Brain microvascular endothelial cell (primary cell): Measurements from ENCODE around the gene INSYN1.
"Not testable (repeated sequence)": the region's sequence is repeated elsewhere in the genome, so short reads cannot be mapped to it uniquely, and the experiment has no call there.

ENCODE experiments used
- DNase-seq: peaks from one replicate; pipeline ENCODE4 v3.0.0-alpha.2; 2020
- H3K27ac ChIP-seq: fragments of 250-450 bp; sonication (Bioruptor Pico); 2 replicates; pipeline ENCODE4 v1.5.1; 2020; ENCODE audit warnings: mild to moderate bottlenecking, moderate library complexity
- H3K27me3 ChIP-seq: fragments of 250-450 bp; sonication (Bioruptor Pico); replicated peaks from 2 replicates; pipeline ENCODE4 v1.5.1; 2020; ENCODE audit warnings: mild to moderate bottlenecking
- H3K36me3 ChIP-seq: fragments of 250-450 bp; sonication (Bioruptor Pico); replicated peaks from 2 replicates; pipeline ENCODE4 v1.5.1; 2020; ENCODE audit warnings: mild to moderate bottlenecking
- H3K4me3 ChIP-seq: 2 replicates; pipeline ENCODE4 v1.5.1; 2011; ENCODE audit warnings: low read depth, mild to moderate bottlenecking, control low read depth, low read length, moderate library complexity
- in situ Hi-C: cut with HindIII; loops from 2 replicates; pipeline ENCODE4 v1.10.0; 2017; ENCODE audit warnings: low sequenced_read_pairs, low pct_ligation_motif_present
- TF ChIP-seq, protein P1 (sequence below): IDR thresholded peaks from 2 replicates; pipeline ENCODE4 v1.5.1; 2011; ENCODE audit warnings: low read depth, mild to moderate bottlenecking, moderate library complexity, low read length, control low read depth, inconsistent platforms; ENCODE audit errors: missing control alignments

The INSYN1 gene

DNA sequence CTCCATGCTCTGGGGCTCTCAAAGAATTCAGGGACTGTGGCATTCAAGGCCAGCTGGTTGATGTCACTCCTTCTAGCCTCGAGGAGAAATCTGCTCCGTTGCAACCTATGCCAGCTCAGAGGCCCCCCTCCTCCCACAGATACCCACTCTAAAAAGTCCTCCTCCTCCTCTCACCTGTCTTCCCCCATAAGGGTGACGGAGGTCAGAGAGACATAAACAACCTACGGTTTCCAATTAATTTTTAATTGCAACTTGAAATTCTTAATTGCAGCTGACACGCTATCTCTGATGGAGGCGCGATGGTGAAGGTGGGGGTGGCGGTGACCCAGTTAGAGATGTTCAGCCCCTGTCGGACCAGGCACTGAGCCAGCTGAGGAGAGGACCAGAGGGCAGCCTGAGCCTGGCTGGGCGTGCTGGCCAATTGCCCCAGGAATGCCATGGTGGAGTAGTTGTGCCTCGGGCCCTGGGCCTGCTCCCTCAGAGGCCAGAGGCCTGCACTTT lies 43.2 kb upstream of the INSYN1 start:
- TF ChIP-seq, protein P1, sequence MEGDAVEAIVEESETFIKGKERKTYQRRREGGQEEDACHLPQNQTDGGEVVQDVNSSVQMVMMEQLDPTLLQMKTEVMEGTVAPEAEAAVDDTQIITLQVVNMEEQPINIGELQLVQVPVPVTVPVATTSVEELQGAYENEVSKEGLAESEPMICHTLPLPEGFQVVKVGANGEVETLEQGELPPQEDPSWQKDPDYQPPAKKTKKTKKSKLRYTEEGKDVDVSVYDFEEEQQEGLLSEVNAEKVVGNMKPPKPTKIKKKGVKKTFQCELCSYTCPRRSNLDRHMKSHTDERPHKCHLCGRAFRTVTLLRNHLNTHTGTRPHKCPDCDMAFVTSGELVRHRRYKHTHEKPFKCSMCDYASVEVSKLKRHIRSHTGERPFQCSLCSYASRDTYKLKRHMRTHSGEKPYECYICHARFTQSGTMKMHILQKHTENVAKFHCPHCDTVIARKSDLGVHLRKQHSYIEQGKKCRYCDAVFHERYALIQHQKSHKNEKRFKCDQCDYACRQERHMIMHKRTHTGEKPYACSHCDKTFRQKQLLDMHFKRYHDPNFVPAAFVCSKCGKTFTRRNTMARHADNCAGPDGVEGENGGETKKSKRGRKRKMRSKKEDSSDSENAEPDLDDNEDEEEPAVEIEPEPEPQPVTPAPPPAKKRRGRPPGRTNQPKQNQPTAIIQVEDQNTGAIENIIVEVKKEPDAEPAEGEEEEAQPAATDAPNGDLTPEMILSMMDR, result no peak
- no peaks in the 10 kb centered on the region for H3K36me3 ChIP-seq
- H3K4me3 ChIP-seq, result no peak overlapping the region
- in situ Hi-C loops, result no loop called here
- DNase-seq, result no peak
- H3K27ac ChIP-seq, result no peak overlapping the region
- no peaks in the 10 kb centered on the region for H3K27me3 ChIP-seq

DNA sequence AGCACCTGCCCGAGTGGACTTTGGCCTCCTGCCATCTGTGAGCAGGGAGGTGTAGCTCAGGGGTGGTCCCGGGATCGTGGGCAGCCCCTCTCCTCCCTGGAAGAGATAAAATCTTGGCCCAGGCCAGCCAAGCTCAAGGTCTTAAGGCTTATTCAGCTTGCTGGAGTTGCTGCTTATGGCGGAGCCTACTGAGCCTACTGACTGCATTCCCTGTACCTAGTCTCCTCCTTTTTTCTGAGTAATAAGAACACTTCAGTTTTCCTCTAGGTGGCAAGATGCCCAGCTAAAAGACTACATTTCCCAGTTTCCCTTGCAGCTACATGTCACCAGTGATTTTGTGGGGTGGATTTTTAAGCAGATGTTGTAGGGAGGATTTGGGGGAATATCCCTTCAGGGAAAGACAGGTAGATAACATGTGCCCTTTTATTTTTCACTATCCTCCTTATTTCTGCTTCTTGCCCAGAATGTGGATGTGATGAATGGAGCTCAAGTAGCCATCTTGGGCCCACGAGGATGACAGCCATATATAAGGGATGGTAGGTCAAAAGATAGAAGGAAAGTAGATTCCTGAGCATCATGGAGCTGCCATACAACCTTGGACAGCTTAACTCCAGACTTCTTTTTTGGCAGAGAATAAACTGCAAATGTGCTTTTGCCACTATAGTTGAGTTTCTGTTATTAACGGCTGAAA lies 41.4 kb upstream of the INSYN1 start:
- in situ Hi-C loops, result no loop called here
- Histone ChIP-seq H3K27ac (no peak overlapping the region), H3K4me3 (no peak overlapping the region), H3K36me3 (no peaks in the 10 kb centered on the region), H3K27me3 (no peaks in the 10 kb centered on the region)
- DNase-seq, result peak; percentile 40
- TF ChIP-seq, protein P1, result no peak

DNA sequence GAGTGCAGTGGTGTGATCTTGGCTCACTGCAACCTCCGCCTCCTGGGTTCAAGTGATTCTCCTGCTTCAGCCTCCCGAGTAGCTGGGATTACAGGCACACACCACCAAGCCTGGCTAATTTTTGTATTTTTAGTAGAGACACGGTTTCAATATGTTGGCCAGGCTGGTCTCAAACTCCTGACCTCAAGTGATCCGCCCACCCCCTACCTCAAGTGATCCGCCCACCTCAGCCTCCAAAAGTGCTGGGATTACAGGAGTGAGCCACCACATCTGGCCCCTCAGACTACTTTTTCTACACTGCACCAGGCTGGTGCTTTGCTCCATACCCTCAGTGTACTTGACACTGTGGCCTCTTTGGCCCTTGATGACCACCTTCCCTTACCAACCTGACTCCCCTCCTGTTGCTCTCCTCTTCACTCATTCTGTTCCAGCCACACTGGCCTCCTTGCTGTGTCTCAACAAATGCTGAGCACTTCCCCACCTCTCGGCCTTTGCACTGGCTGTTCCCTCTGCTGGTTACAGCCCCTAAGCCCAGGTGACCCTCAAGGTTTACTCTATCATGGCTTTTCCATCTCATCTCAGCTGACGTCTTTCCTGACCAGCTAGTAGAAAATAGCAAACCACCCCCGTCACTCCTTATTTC lies 39.9 kb upstream of the INSYN1 start:
- H3K27me3 ChIP-seq, H3K27ac ChIP-seq, DNase-seq, H3K4me3 ChIP-seq, in situ Hi-C loops, H3K36me3 ChIP-seq: not testable (repeated sequence)

DNA sequence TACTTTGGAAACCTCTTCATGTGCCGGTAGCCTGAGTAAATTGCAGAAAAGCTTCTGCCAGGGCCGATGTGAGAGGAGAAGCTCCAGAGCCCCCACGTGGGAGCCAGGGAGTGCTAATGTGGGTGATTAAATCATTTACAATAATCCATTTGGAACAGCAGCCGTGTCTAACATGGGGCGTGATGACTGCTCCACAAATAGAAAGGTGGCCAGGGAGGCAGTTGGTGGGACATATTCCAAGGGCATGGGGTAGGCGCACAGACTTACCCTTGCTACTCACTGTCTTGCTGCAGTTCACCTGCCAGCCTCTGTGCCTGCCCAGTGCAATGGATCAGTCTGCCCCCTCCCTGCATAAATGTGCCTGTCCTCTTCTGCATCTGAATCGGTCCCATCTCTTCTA lies 39.3 kb upstream of the INSYN1 start:
- TF ChIP-seq, protein P1, result no peak
- no peaks in the 10 kb centered on the region for H3K27me3 ChIP-seq
- no peak overlapping the region for H3K4me3 ChIP-seq
- no peak overlapping the region for H3K27ac ChIP-seq
- DNase-seq, result no peak
- H3K36me3 ChIP-seq, result no peaks in the 10 kb centered on the region
- in situ Hi-C loops, result no loop called here

DNA sequence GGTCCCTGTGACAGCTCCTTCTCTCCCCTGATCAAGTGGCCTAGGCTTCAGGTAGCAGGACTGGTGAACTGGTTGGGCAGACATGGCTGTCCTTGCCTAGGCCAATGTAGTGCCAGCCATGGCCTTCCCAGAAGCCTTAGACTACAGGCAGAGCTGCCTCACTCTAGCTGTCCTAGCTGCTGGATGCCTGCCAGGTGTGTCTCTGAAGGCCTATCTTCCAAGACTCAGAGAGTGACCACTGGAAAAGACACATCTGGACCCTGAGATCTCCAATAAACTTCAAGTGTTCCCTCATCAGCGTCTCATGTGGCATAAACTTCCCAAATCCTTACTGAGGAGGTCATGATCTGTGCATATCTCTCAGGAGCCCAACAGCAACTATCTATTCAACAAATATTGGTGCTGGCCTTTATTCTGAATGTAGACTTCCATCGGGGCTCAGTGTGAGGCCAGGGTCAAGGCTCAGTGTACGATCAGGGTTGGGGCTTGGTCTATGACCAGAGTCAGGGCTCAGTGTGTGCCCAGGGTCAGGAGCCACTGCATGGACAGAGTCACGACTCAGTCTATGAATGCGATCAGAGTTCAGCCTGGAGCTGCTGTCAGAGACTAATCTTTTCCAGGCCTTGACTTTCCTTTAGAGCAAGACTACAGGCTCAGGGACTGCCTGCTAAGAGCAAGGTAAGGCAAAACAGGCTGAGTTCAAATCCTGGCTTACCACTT lies 36.5 kb upstream of the INSYN1 start:
- H3K27ac ChIP-seq, result no peak overlapping the region
- H3K36me3 ChIP-seq, result no peaks in the 10 kb centered on the region
- TF ChIP-seq, protein P1, result no peak
- in situ Hi-C loops, result no loop called here
- H3K27me3 ChIP-seq, result no peaks in the 10 kb centered on the region
- no peak for DNase-seq
- no peak overlapping the region for H3K4me3 ChIP-seq

DNA sequence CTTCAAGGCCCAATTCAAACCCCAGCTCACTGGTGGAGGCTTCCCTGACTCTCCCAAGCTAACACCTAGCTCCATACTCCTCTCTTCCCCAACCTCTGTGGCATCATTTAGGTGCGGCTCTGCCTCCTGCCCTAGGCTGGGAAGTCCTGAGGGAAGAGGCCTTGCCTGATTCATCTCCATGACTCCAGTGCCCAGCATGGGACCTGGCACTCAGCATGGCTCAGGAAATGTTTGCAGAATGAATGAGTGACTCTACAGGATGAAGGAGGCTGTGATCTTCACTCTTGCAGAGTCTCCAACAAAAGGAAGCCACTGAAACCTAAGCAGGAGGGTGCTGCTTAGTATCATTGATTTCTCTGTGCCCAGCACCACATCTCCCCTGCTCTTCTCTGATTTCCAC lies 34.5 kb upstream of the INSYN1 start:
- TF ChIP-seq, protein P1, result no peak
- Histone ChIP-seq H3K4me3 (no peak overlapping the region), H3K27ac (no peak overlapping the region), H3K36me3 (no peaks in the 10 kb centered on the region), H3K27me3 (no peaks in the 10 kb centered on the region)
- in situ Hi-C loops, result no loop called here
- DNase-seq, result no peak
